Measurements from ENCODE around the gene IGFALS. TPM values are rescaled to one million over a fixed set of nuclear protein-coding genes. Genes with fewer than 3 reads are reported as not detected.

The IGFALS gene
- polyA plus RNA-seq, 3 donors: 1.4 to 4.0 (median 2.1) TPM

- no peak for DNase-seq (ENCODE audit: extremely low read depth in 1 of 11, low read depth in 9 of 11, low spot score in 4 of 11)
Measured at GRCh38 chr16:1759511-1759910, 34.0 kb downstream of the IGFALS start.

GRCh38 chr16:1758923-1759322 lies 34.6 kb downstream of the IGFALS start:
- DNase-seq (ENCODE audit: extremely low read depth in 1 of 11, low read depth in 9 of 11, low spot score in 4 of 11): no peak

GRCh38 chr16:1757714-1758461 lies 35.6 kb downstream of the IGFALS start:
- no peak for DNase-seq (ENCODE audit: extremely low read depth in 1 of 11, low read depth in 9 of 11, low spot score in 4 of 11)

GRCh38 chr16:1754204-1754603 lies 39.3 kb downstream of the IGFALS start:
- no peak for DNase-seq (ENCODE audit: extremely low read depth in 1 of 11, low read depth in 9 of 11, low spot score in 4 of 11)

GRCh38 chr16:1752853-1753252 lies 40.7 kb downstream of the IGFALS start:
- no peak for DNase-seq (ENCODE audit: extremely low read depth in 1 of 11, low read depth in 9 of 11, low spot score in 4 of 11)

GRCh38 chr16:1751946-1752345 lies 41.6 kb downstream of the IGFALS start:
- no peak for DNase-seq (ENCODE audit: extremely low read depth in 1 of 11, low read depth in 9 of 11, low spot score in 4 of 11)

GRCh38 chr16:1749152-1750117 lies 44.1 kb downstream of the IGFALS start:
- no peak for DNase-seq (ENCODE audit: extremely low read depth in 1 of 11, low read depth in 9 of 11, low spot score in 4 of 11)

- no peak for DNase-seq (ENCODE audit: extremely low read depth in 1 of 11, low read depth in 9 of 11, low spot score in 4 of 11)
Measured at GRCh38 chr16:1747934-1748333, 45.6 kb downstream of the IGFALS start.

- DNase-seq (ENCODE audit: extremely low read depth in 1 of 11, low read depth in 9 of 11, low spot score in 4 of 11): no peak
Measured at GRCh38 chr16:1746693-1747195, 46.8 kb downstream of the IGFALS start.

GRCh38 chr16:1745900-1746692 lies 47.4 kb downstream of the IGFALS start:
- no peak for DNase-seq (ENCODE audit: extremely low read depth in 1 of 11, low read depth in 9 of 11, low spot score in 4 of 11)

- DNase-seq (ENCODE audit: extremely low read depth in 1 of 11, low read depth in 9 of 11, low spot score in 4 of 11): no peak
Measured at GRCh38 chr16:1745181-1745899, 48.2 kb downstream of the IGFALS start.

GRCh38 chr16:1744338-1744840 lies 49.1 kb downstream of the IGFALS start:
- no peak for DNase-seq (ENCODE audit: extremely low read depth in 1 of 11, low read depth in 9 of 11, low spot score in 4 of 11)

GRCh38 chr16:1743376-1744337 lies 49.8 kb downstream of the IGFALS start:
- no peak for DNase-seq (ENCODE audit: extremely low read depth in 1 of 11, low read depth in 9 of 11, low spot score in 4 of 11)

- DNase-seq (ENCODE audit: extremely low read depth in 1 of 11, low read depth in 9 of 11, low spot score in 4 of 11): no peak
Measured at GRCh38 chr16:1741553-1742165, 51.8 kb downstream of the IGFALS start.

GRCh38 chr16:1740781-1741490 lies 52.6 kb downstream of the IGFALS start:
- DNase-seq (ENCODE audit: extremely low read depth in 1 of 11, low read depth in 9 of 11, low spot score in 4 of 11): no peak
